ENCODE results near the gene CKS1B.

Gene CKS1B

DNA sequence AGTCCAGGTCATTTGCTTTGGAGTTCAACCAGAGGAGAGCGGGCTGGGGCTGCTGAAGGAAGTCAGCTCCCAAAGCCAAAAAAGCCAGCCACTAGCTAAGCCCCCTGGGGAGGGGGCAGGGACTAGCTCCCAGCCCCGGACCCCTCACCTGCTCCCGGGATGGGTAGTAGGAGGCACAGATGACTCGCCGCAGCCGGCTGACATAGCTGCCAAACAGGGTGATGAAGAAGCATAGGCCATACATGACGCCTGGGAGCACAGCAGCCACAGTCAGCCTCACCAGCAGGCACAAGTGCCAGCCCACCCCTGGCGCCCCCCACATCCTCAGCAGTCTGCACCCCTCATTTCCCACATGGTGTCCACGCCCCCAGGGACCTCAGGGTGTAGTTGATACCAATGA lies 51.7 kb downstream of the CKS1B start:
- TF ChIP-seq, protein P1, sequence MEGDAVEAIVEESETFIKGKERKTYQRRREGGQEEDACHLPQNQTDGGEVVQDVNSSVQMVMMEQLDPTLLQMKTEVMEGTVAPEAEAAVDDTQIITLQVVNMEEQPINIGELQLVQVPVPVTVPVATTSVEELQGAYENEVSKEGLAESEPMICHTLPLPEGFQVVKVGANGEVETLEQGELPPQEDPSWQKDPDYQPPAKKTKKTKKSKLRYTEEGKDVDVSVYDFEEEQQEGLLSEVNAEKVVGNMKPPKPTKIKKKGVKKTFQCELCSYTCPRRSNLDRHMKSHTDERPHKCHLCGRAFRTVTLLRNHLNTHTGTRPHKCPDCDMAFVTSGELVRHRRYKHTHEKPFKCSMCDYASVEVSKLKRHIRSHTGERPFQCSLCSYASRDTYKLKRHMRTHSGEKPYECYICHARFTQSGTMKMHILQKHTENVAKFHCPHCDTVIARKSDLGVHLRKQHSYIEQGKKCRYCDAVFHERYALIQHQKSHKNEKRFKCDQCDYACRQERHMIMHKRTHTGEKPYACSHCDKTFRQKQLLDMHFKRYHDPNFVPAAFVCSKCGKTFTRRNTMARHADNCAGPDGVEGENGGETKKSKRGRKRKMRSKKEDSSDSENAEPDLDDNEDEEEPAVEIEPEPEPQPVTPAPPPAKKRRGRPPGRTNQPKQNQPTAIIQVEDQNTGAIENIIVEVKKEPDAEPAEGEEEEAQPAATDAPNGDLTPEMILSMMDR (IDR thresholded peaks at IDR 0.05; ENCODE audit: borderline replicate concordance, control extremely low read depth, extremely low read depth, insufficient read depth, missing control alignments), result no peak
- no peak for DNase-seq (ENCODE audit: low spot score)
- in situ Hi-C loops (cut with MboI; ENCODE audit: low sequenced_read_pairs, unreplicated experiment), result no loop called here

DNA sequence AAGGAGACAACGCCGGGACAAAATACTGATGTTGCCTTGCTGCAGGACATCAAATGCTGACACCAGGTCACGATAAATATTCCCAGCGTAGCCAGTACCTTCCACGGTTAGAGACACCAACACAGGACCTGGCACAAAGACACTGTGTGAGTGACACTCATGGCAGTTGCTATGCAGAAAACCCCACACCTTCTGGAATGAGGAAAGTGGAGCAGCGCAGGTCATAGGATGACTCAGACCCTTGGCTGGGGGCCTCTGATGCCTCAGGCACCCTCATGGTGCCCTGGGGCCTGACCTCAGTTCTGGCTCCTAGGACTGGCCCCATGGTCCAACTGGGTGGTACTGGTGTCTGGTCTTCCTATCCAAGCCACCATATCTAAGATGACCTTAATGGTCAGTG lies 52.1 kb downstream of the CKS1B start:
- no peak for DNase-seq (ENCODE audit: low spot score)
- TF ChIP-seq, protein P1 (IDR thresholded peaks at IDR 0.05; ENCODE audit: borderline replicate concordance, control extremely low read depth, extremely low read depth, insufficient read depth, missing control alignments), result no peak
- in situ Hi-C loops (cut with MboI; ENCODE audit: low sequenced_read_pairs, unreplicated experiment), result no loop called here
